Measurements from ENCODE around the gene ZSWIM3. TPM values are rescaled to one million over a fixed set of nuclear protein-coding genes. Genes with fewer than 3 reads are reported as not detected.

ZSWIM3 gene
- total RNA-seq, 3 donors from 2014 or later (not counting 1 experiment from before 2014, with no cell fraction given) = 1.4 to 2.3 (median 1.5) TPM

GRCh38 chr20:45841407-45842129, 15.8 kb upstream of the ZSWIM3 start:
- WGBS (ENCODE audit: insufficient coverage) = 95% methylated on average over 8 of the region's 10 CpGs

GRCh38 chr20:45842169-45842812, 15.1 kb upstream of the ZSWIM3 start:
- H3K4me3 ChIP-seq (ENCODE audit: low read length) = no peak overlapping the region
- WGBS (ENCODE audit: insufficient coverage) = 17% methylated on average over 5 of the region's 5 CpGs
- Mint-ChIP-seq H3K27ac (peak overlapping the region; percentile 61 to 70), H3K36me3 (no peaks in the 10 kb centered on the region), H3K9me3 (no peaks in the 10 kb centered on the region), H3K27me3 (ENCODE audit: low read depth in 2 of 2) (no peaks in the 10 kb centered on the region), H3K4me3 (no peak overlapping the region), H3K4me1 (peaks cover 11 to 18% of the 10 kb centered on the region in 2 donors)
- intact Hi-C loops (cut with micrococcal nuclease) = no loop called here
- no peak for TF ChIP-seq CTCF (IDR thresholded peaks at IDR 0.05)
- peaks cover 11% of the 10 kb centered on the region for H3K4me1 ChIP-seq (ENCODE audit: control insufficient read depth, insufficient read depth, low read length)
- DNase-seq = no peak
- no peaks in the 10 kb centered on the region for H3K27me3 ChIP-seq (ENCODE audit: control insufficient read depth, insufficient read depth, low read length)
- H3K9me3 ChIP-seq (ENCODE audit: control insufficient read depth, insufficient read depth, low read length) = no peaks in the 10 kb centered on the region
- H3K36me3 ChIP-seq (ENCODE audit: control insufficient read depth, insufficient read depth, low read length) = peaks cover 43% of the 10 kb centered on the region
- peak overlapping the region; percentile 49 for H3K27ac ChIP-seq (ENCODE audit: low read length)
- peak; percentile 76 to 97 (median 91) for ATAC-seq

More at GRCh38 chr20:45841407-45842129, 15.8 kb upstream of the ZSWIM3 start:
- Mint-ChIP-seq H3K4me1 (peaks cover 11 to 18% of the 10 kb centered on the region in 2 donors), H3K4me3 (no peak overlapping the region), H3K27me3 (ENCODE audit: low read depth in 2 of 2) (no peaks in the 10 kb centered on the region), H3K27ac (peak overlapping the region; percentile 61 to 70), H3K36me3 (no peaks in the 10 kb centered on the region), H3K9me3 (no peaks in the 10 kb centered on the region)
- Histone ChIP-seq H3K27me3 (ENCODE audit: control insufficient read depth, insufficient read depth, low read length) (no peaks in the 10 kb centered on the region), H3K36me3 (ENCODE audit: control insufficient read depth, insufficient read depth, low read length) (peaks cover 41% of the 10 kb centered on the region), H3K4me3 (ENCODE audit: low read length) (no peak overlapping the region), H3K9me3 (ENCODE audit: control insufficient read depth, insufficient read depth, low read length) (no peaks in the 10 kb centered on the region), H3K27ac (ENCODE audit: low read length) (peak overlapping the region; percentile 22), H3K4me1 (ENCODE audit: control insufficient read depth, insufficient read depth, low read length) (peaks cover 11% of the 10 kb centered on the region)
- ATAC-seq (no peak), DNase-seq (no peak)
- intact Hi-C loops (cut with micrococcal nuclease) = no loop called here
- TF ChIP-seq CTCF (IDR thresholded peaks at IDR 0.05) = no peak

GRCh38 chr20:45843506-45843905, 13.9 kb upstream of the ZSWIM3 start:
- Mint-ChIP-seq H3K4me3 (no peak overlapping the region), H3K27ac (peak overlapping the region in 1 of 2 donors; percentile 61), H3K36me3 (no peaks in the 10 kb centered on the region), H3K4me1 (peaks cover 11 to 20% of the 10 kb centered on the region in 2 donors), H3K9me3 (no peaks in the 10 kb centered on the region), H3K27me3 (ENCODE audit: low read depth in 2 of 2) (no peaks in the 10 kb centered on the region)
- WGBS (ENCODE audit: insufficient coverage) = over 99% methylated on average over 12 of the region's 14 CpGs
- ATAC-seq (no peak), DNase-seq (no peak)
- Histone ChIP-seq H3K4me3 (ENCODE audit: low read length) (no peak overlapping the region), H3K27me3 (ENCODE audit: control insufficient read depth, insufficient read depth, low read length) (no peaks in the 10 kb centered on the region), H3K27ac (ENCODE audit: low read length) (no peak overlapping the region), H3K9me3 (ENCODE audit: control insufficient read depth, insufficient read depth, low read length) (no peaks in the 10 kb centered on the region), H3K4me1 (ENCODE audit: control insufficient read depth, insufficient read depth, low read length) (peaks cover 11% of the 10 kb centered on the region), H3K36me3 (ENCODE audit: control insufficient read depth, insufficient read depth, low read length) (peaks cover 50% of the 10 kb centered on the region)
- no peak for TF ChIP-seq CTCF (IDR thresholded peaks at IDR 0.05)
- intact Hi-C loops (cut with micrococcal nuclease) = no loop called here

All from natural killer cell (primary cell).